ELF-1 (cell line): ENCODE results near the gene RBM38.

Experiments
- DNase-seq: peaks from one replicate; pipeline ENCODE4 v3.0.0-alpha.2; 2016; ENCODE audit warnings: low read depth, low spot score

Gene RBM38

DNA sequence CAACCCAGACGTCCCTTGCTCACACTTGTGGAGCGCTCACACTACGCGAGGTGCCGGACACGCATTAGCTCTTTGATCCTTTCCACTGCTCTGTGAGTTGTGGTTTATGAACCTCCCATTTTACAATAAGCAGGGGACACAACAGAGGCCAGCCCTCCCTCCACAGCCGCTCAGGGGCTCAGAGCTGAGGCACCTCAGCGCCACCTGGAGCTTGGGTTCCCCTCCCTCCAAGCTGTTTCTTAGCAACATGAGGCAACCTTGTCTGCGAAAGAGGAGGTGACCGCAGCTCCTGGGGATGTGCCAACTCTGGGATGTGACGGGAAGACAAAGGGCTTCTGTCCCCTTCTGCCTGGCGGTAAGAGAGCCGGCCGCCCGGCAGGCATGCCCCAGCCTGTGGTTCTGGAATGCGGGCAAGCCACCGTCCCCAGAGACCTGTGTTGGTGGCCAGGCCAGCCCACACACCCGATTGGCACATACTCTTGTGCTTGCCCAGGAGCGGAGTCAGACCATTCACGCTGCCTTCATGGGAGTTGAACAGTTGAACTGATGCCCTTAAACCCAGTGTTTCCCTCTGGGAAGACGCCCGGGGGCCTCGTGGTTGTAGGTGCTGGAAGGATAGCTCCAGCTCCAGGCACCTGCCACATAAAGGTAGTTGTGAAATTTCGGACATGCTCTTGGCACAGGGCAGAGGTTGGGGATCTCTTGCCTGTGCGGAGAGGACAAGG lies 44.5 kb downstream of the RBM38 start:
- peak; percentile 32 for DNase-seq

DNA sequence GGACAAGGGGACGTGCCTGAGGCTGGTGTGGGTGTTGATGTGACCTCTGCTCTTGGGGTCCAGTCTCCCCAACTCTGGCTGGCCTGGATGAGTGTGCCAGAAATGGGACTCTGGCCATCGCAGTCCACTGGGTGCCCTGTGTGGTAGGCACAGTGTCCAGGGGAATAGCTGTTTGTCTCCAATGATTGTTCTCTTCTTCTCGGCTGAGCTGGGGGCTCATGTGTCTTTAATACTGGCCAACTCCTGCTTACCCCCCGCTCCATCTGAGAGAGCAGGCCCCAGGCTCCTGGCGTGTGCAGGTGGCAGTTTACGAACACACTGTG lies 45.0 kb downstream of the RBM38 start:
- no peak for DNase-seq

DNA sequence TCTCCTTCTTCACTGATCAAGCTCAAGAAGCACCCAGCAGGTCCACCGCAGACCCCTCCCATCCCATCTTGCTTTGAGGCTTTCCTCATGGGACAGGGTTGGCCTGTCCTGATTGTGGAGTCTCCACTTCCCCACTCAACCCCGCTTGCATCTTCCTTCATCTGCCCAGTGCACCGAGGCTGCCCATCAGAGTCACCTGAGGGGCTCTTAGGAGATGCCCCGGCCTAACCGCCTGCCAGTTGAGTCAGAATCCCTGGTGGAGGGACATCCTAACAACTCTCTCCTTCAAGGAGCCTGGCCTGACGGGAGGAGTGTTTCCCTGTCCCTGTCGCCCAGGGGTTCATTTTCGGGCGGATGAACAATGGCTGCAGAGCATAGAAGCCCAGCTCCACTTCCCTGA lies 46.1 kb downstream of the RBM38 start:
- no peak for DNase-seq

DNA sequence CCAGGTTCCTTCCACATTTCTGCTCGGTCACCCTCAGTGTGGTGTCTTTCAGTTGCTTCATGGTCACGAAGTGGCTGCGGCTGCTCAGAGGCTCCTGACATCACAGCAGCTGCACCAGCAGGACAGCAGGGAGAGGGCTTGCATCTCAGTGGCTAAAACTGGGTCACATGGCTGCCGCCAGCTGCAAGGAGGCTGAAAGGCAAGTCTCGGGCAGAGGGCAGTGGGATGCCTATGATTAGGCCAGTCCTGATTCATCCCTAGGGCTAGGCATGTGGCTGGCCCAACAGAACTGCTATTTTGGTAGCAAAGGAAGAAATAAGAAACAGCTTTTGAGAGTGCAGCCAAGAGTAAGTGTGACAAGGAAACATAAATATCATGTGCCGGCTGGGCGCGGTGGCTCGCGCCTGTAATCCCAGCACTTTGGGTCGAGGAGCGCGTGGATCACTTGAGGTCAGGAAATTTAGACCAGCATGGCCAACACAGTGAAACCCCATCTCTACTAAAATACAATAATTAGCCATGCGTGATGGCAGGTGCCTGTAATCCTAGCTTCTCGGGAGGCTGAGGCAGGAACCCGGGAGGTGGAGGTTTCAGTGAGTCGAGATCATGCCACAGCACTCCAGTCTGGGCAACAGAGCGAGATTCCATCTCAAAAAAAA lies 46.6 kb downstream of the RBM38 start:
- no peak for DNase-seq

DNA sequence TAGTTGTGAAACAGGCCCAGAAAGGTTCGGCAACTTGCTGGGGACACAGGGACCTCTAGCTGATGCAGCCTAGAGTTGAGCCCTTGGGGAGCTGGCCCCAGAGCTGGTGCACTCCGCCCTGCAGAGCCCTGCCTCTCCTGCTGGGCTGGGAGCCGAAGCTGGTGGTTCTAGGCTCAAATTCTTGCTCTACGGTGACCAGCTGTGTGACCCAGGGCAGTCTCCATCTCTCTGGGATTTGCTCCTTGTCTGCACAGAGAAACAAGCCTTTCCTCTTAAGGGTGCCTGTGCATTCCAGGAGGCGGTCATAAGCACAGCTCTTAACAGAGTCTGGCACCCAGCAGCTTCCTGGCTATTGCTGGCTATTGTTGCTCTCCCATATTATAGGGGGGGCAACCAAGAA lies 47.4 kb downstream of the RBM38 start:
- DNase-seq = no peak

DNA sequence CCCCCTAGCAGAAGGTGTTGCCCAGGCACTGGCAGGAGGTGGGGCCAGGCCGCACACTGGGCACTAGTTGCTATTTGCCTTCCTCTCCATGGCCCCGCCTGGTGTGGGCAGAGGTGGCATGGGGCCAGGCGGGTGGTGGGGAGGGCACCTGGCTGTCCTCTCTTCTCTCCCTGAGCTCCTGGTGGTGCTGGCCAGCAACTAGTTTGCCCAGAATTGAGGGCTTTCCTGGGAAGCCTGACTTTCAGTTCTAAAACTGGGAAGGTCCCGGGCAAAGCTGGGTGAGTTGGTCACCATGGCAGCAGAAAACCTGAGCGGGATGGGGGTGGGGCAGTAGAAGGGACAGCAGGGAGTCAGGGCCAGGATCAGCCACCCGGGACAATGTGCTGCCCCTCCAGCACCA lies 48.2 kb downstream of the RBM38 start:
- DNase-seq = no peak

DNA sequence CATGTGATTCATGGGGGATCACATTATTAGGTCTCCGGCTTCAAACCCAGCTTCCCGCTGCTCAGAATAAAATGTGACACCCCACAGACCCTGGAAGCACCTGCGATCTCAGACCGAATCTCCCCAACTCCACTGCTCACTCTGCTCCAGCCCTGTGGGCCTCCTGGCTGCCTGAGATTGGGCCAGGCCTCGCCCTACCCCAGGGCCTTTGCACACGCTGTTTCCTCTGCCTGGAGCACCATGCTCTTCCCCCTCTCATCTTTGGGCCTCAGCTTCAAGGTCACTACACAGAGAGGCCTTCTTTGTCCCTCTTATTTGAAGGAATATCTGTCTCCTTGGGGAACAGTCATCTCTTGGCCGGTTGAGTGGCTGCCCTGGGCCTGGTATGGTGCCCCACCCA lies 48.8 kb downstream of the RBM38 start:
- no peak for DNase-seq

DNA sequence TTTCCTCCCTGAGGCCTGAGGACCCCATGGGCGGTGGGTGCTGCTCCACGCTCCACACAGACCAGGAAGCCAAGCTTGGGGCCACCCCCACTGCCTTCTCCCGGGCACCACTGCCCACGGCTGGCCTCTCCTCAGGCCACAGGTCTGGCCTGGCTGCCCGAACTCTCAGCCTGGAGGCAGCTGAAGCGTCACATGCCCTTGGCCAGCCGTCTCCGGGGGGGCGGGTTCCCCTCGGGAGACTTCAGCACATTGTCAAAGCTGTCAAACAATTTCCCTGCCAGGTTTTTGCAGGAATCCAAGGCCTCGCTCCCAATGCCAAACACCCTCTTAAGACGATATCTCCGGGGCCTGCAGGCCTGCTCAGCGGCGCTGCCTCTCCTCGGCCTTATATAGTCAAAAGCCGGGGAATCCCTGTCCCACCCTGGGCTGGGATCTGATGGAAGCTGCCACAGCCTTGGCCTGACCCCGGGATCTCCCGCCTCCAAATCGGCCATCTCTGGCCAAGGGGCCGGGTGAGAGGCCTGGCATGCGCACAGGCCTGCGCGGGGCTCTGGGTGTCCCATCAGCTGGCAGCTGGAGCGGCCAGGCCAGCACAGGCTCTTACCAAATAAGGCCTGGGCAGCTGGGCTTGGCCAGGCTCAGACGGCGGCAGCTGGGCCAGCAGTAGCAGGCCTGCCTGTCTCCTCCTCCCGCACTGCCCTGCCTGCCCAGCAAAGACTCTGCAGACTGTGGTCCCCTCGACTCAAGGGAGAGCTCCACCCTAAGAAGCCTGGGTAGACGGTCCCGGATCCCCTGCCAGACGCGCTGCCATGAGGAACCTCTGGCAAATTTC lies 49.7 kb downstream of the RBM38 start:
- DNase-seq = peak; percentile 83

DNA sequence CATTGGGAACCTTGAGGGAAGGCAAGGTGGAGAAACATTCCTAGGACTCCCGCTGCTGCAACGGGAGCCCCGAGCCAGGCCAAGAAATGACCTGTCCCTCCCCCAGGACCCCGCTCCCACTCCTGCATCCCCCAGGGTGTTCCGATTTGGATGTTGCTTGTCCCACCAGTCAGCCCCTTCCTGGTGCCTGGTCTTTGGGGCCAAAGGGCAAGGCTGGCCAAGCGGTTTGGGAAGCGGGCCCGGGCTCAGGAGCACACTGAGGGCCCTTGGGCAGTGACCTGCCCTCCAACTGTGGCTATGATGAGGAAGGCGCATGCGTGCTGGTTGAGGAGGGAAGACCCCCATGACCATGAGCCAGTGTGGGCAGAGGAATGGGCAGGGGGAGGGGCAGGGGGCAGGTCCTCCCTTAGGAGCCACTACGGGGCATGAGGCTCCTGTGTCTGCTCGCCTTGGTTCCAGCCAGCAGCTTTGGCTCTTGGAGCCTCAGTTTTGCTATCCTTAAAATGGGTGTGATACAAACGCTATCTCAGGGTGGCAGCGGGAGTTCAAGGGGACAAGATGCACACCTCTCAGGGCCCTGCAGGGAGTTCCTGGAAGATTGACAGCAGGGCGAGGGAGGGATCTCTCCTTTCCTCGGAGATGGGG lies 50.4 kb downstream of the RBM38 start:
- DNase-seq = no peak

DNA sequence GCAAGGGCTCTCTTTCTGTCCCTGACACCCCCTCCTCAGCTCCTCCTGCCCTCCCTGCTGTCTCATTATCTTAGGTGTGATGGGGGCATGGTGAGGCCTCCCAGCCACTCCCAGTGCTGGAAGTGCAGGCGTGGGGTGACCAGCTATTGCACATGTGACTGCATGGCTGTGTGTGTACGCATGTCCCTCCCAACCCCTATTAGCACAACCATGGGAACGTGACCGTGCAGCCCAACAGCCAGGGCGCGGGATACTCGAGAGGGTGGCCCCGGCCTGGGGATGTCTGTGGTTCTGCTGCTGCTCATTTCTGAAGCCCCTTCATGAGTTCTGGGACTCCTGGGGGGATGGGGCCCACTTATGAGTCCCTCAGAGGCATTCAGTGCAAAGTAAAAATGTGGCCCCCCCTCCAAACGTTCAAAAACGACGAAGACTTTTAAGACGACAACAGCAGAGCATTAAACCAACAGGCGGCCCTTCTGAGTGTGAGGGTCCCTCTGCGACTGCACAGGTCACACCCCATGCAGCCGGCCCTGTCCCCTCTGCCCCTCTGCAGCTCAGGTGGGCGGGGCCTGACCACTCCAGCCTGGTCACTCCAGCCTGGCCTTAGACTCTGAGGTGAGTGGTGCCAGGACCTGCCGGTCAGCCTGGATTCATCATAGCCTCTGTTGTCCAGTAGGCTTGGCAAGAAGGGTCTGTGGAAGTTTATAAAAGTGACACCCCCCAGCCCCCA lies 51.1 kb downstream of the RBM38 start:
- no peak for DNase-seq

DNA sequence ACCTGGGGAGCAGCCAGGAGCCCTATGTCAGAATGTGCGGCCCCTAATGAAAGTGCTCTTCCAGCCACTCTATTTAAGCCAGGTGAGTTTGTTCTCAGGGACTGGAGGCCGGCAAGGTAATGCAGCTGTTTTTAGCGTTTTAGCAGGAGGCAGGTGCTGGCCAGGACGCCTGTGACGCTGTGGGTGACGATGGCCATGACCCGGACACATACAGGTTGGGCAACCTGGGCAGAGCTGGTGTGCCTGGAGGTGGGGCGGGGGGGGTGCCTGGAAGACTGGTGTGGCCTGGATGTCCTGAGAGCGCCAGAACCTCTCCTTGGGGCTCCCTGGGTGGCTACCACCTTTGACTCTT lies 51.7 kb downstream of the RBM38 start:
- DNase-seq = no peak

DNA sequence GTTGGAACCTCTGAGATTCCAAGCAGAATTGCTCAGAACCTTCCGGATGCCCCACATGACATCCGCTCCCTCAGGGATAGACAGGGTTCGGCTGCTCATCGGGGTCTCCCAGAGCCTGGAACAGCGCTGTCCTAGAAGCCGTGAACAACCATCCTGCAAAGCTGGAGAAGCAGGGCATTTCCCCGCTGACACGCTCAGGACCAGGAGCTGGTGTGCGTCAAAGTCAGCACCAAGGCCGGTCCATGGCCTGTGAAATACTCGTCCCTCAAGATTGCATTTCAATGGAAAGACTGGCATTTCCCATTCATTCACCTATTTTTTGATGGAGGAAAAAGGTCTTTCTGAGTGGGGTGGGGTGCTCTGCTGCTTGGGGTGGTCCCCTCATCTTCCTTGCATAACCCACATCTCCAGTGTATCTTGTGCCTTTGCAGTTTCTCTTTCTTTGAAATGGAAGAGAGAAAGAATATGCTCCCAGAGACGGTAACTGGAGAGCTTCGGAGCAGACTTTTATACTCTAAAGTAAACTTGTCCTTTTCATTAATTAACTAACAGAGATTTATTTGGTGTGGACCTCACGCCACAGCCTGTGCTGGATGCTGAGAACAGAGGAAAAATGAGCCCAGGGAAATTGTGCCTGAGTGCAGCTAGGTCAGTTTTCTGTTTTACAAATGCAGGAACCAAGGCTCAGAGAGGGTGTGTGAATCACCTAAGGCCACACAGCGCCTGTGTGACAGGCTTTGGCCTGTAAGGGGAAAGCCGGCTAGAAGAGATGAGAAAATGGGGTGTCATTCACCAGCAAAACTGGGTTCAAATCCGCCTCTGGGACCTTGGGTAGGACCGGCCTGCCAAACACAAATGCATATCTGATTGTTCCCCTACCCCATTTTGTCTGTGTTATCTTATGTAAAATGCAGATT lies 52.4 kb downstream of the RBM38 start:
- DNase-seq = no peak

DNA sequence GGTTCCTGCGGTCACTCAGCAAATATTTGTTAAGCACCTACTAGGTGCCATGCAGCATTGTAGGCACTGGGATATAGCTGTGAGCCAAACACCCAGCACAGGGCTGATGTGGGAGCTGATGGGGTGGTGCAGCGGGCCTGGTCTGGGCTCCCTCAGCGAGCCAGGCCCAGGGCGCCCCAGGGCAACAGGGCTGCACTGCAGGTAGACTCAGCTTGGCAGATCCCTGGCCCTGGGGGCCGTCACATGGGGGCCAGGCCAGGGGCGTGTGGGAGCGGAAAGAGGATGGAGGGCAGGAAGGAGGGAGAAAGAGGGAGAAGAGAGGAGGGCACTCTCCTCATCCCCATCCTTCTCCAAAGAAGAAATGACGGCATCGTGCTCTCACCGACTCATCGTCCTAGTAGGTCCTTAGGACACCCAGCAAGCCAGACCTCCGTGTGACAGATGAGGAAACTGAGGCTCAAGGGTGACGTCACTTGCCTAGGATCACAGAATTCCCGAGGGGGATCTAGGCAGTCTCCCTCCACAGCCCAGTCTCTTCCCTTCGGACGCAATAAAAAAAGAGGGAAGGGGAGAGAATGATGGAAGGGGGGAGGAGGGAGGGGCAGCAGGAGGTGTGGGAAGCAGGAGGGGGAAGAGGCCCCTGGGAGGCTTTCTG lies 53.3 kb downstream of the RBM38 start:
- no peak for DNase-seq

DNA sequence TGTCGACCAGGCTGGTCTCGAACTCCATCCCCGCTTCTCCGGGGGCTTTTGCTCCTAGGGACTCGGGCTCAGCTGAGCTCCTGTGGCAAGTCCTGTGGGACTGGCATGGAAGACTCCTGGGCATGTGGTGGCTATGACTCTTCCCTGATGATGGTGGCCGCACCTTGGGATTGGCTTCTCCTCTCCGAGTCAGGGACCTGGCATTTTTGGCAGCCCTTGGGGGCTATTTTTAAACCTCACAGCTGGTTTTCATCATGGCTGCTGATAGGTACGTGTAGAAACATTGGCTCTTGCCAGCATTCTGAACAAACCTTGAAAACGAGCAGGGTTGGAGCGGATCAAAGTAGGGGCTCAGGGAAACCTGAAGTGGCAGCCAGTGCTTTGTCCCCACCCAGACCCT lies 54.1 kb downstream of the RBM38 start:
- DNase-seq = no peak

DNA sequence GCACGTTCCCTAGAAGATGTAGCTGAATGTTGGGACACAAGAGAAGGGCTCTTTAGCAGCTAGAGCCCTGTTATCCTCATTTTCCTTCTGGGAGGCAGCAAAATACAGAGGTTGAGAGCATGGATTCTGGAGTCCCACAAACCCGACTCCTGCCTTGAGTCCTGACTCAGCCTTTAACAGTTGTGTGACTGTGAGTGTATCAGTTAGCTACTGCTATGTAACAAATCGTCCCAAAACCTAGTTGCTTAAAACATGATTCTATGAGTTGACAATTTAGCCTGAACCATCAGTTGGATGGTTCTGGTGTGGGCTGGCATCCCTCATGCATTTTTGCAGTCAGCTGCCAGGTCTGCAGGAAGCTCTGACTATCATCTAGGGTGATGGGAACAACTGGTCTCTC lies 54.6 kb downstream of the RBM38 start:
- DNase-seq = no peak

DNA sequence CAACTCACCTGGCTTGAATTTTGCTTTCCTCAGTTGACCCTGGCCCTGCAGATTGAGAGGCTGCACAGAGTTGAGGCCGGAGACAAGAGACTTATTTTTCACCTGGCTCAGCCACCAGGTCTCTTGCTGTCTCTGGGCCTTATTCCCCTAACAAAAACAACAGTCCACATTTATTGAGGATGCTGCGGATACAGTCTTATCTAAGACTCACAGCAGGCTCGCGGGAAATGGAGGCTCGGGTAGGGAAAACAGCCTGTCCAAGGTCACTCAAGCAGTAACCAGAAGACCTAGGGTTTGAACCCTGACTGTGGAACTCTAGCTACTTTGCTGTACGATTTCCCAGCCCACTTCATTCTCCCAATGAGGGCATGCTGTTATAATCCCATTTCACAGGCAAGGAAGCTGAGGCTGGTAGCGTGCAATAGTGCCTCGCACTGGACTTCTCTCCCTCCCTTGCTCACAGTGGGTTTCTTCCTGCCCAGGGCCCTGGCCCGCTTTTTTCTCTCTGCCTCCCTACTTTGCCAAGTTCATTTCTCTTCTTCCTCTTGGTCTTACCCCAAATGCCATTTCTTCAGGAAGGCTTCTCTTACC lies 57.7 kb downstream of the RBM38 start:
- DNase-seq = no peak

DNA sequence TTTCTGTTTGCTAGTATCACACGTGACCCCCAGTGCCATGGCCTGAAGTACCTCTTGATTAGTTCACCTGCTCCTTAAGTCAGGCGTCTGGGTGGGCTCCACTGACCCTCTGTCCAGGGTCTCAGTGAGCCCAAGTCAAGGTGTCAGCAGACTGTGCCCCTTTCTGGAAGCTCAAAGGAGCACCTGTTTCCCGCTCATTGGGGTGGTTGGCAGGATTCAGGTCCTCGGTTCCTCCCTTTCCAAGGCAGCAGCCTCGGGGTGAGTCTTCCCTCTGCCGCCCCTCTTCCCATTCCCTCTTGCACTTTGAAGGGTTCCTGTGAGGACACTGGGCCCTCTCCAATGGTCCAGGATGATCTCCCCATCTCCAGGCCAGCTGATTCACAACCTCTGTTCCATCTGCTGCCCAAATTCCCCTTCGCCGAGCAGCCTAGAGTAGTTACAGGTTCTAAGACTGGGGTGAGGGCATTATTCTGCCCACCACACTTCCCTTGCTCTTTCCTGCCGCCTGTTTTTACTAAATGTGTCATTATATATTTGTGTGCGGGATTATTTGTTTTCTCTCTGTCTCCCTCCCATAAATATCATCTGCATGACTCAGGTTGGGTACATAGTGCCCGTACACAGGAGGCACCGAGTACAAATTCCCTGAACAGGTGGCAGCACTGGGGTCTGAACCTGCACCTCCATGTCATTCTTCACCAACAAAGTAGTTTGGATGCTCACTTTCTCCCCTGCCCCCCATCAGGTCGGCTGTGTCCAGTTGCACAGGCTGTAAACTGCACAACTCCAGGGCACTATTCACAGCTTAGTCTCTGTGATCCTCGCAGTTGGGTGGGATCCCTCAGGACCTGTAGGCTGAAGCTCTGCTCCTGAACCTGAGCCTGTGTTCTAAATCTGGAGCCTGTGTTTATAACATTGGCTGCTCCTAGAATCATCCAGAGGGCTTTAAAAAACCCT lies 58.5 kb downstream of the RBM38 start:
- no peak for DNase-seq

DNA sequence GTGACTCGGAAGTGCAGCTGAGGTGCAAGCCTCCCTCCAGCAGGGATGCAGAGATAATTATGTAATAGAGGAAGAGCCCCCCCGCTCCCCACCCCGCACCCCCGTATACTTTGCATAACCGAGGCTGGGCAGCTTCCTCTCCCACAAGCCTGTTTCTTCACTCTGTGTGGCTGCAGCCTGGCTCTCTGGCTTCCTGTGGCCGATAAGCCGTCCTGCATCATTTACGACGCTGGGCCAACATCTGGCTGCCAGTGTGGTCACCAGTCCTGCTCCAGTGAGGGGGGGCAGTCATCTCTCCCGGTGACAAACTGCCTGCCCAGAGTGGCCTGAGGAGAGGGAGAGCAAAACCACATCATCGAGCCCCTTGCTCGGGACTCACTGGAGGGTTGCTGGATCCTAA lies 59.2 kb downstream of the RBM38 start:
- no peak for DNase-seq

DNA sequence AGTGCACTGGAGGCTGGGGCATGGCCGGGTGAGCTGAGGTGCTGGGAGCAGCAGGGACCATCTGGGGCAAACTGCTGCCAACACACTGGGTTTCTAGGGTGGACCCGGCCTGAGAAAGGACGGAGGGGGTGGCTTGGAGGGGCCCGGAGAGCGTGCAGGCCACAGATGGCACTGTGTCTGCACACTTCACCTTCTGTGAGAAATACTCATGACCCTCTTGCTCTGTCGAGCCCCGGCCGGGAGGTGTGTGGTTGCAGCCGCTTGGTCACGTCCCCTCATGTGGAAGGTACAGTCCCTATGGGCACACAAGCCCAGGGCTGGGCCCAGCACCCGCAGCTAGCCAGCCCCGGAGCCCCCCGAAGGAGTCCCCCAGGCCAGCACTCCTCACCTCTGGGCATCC lies 59.7 kb downstream of the RBM38 start:
- DNase-seq = no peak
